Vagina (tissue), 2 donors: Measurements from ENCODE around the gene ELMOD1. TPM values are rescaled to one million over a fixed set of nuclear protein-coding genes. Genes with fewer than 3 reads are reported as not detected.
"Not testable (repeated sequence)": the region's sequence is repeated elsewhere in the genome, so short reads cannot be mapped to it uniquely, and the experiment has no call there.

Experiments used
- DNase-seq, 2 donors: peaks; one replicate each; pipeline ENCODE4 v3.0.0-alpha.2; 2017; ENCODE audit errors: extremely low spot score in 2 of 2
- H3K27ac ChIP-seq: fragments of 200-600 bp; sonication (generic); one replicate; pipeline ENCODE4 v1.5.1; 2019
- H3K27me3 ChIP-seq: fragments of 200-600 bp; sonication (generic); one replicate; pipeline ENCODE4 v1.5.1; 2019
- H3K36me3 ChIP-seq, 2 donors: fragments of 200-600 bp; sonication (generic); one replicate each; pipeline ENCODE4 v1.5.1; 2017 to 2019
- H3K4me1 ChIP-seq: fragments of 200-600 bp; sonication (generic); one replicate; pipeline ENCODE4 v1.5.1; 2019
- H3K4me3 ChIP-seq, 2 donors: fragments of 200-600 bp; sonication (generic); 1 replicate in 1 of 2; 2 replicates in 1 of 2; pipeline ENCODE4 v1.5.1; 2016 to 2019
- H3K9me3 ChIP-seq: fragments of 200-600 bp; sonication (generic); one replicate; pipeline ENCODE4 v1.5.1; 2019
- POLR2A ChIP-seq, 2 donors: fragments of 450-650 bp; IDR thresholded peaks; one replicate each; pipeline ENCODE4 v1.6.1; 2017; ENCODE audit warnings: antibody characterized with exemption in 2 of 2, mild to moderate bottlenecking in 2 of 2, moderate library complexity in 2 of 2
- POLR2AphosphoS5 ChIP-seq, 2 donors: sonication (generic); formaldehyde crosslinking; IDR thresholded peaks; one replicate each; pipeline ENCODE4 v1.9.0; 2017; ENCODE audit warnings: antibody characterized with exemption in 2 of 2, mild to moderate bottlenecking in 2 of 2, low read depth in 1 of 2; ENCODE audit not compliant: insufficient read depth in 1 of 2
- intact Hi-C: fragments of 100-400 bp; cut with DNase I; formaldehyde crosslinking; loops from one replicate; pipeline ENCODE4 v1.15.1; 2023
- total RNA-seq: library from RNA; depleted of rRNA; stranded (reverse); fragments of >200 nt; gene quantifications from one replicate; pipeline ENCODE4 v1.2.3, GENCODE V29; 2016
- TF ChIP-seq, protein P1 (sequence below), 3 experiments: fragments of 450-650 bp in 2 of 3; fragments of 200-600 bp in 1 of 3; sonication (generic) in 1 of 3; IDR thresholded peaks; one replicate each; pipeline ENCODE4 v1.5.1; 2017 to 2019; ENCODE audit warnings: antibody characterized with exemption in 3 of 3, mild to moderate bottlenecking in 2 of 3, moderate library complexity in 2 of 3

The ELMOD1 gene
- total RNA-seq, 1 donor from 2014 or later, result not detected

DNA sequence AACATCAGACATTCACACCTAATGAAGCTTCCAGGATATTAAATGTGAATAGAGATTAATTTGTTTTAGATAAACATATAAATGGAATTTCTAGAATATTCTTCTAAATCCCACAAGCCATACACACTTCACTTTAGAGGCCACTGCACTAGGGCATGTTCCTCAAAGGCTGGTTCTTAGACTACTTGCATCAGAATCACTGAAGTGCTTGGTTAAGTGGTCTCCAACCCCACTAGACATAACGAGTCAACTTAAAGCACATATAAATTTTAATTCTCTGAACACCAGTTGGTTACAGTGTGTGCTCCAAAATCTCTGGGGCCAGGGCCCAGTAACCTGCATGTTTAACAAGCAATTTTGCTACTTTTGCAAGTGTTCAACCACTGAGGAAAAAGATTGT lies 17.5 kb upstream of the ELMOD1 start:
- Histone ChIP-seq H3K27me3 (no peaks in the 10 kb centered on the region), H3K4me3 (no peak overlapping the region), H3K4me1 (no peaks in the 10 kb centered on the region), H3K9me3 (no peaks in the 10 kb centered on the region), H3K27ac (no peak overlapping the region), H3K36me3 (no peaks in the 10 kb centered on the region)
- intact Hi-C loops, result no loop called here
- DNase-seq, result no peak
- TF ChIP-seq POLR2A (IDR thresholded peaks at IDR 0.05) (no peak), POLR2AphosphoS5 (IDR thresholded peaks at IDR 0.05; ENCODE audit: insufficient read depth in 1 of 2, low read depth in 1 of 2) (no peak)
- TF ChIP-seq, protein P1, sequence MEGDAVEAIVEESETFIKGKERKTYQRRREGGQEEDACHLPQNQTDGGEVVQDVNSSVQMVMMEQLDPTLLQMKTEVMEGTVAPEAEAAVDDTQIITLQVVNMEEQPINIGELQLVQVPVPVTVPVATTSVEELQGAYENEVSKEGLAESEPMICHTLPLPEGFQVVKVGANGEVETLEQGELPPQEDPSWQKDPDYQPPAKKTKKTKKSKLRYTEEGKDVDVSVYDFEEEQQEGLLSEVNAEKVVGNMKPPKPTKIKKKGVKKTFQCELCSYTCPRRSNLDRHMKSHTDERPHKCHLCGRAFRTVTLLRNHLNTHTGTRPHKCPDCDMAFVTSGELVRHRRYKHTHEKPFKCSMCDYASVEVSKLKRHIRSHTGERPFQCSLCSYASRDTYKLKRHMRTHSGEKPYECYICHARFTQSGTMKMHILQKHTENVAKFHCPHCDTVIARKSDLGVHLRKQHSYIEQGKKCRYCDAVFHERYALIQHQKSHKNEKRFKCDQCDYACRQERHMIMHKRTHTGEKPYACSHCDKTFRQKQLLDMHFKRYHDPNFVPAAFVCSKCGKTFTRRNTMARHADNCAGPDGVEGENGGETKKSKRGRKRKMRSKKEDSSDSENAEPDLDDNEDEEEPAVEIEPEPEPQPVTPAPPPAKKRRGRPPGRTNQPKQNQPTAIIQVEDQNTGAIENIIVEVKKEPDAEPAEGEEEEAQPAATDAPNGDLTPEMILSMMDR (IDR thresholded peaks at IDR 0.05), result no peak

DNA sequence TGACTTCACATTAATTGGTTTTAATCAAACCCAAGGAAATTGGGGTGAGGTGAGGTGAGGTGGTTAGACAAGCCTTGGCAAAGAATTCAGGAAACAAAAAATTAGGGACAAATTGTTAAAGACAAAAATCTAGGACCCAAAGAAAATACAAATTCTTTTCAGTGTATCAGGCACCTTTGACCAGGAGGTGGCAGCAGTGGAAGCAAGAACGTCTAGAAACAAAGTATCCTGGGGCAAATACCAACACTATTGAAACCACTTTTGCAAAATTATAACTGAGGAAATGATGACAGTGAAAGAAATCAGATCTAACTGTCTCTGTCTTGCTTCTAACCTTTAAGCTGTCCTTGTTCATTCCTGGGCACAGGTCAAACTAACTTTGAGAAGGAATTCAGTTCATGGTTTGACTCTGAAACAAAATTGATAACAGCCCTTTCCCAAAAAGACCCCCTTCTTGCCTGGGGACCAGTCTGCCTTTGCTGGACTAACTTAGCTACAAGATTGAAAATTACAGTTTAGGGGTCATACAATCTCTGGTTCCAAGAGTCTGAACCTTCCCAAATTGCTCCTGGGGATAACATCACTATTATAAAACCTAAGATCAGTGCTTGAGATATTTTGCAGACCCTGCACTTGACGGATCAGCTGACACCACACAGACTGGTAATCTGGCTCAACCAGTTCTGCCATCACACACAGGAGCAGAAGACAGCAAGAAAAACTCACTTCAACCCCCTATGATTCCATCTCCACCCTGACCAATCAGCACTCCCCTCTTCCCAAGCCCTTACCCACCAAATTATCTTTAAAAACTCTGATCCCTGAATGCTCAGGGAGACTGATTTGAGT lies 14.2 kb upstream of the ELMOD1 start:
- H3K27me3 ChIP-seq, H3K4me3 ChIP-seq, H3K36me3 ChIP-seq, H3K4me1 ChIP-seq, intact Hi-C loops, H3K27ac ChIP-seq, H3K9me3 ChIP-seq, DNase-seq: not testable (repeated sequence)
- TF ChIP-seq, protein P1 (IDR thresholded peaks at IDR 0.05), result peak; percentile 32 to 53 (median 42)

DNA sequence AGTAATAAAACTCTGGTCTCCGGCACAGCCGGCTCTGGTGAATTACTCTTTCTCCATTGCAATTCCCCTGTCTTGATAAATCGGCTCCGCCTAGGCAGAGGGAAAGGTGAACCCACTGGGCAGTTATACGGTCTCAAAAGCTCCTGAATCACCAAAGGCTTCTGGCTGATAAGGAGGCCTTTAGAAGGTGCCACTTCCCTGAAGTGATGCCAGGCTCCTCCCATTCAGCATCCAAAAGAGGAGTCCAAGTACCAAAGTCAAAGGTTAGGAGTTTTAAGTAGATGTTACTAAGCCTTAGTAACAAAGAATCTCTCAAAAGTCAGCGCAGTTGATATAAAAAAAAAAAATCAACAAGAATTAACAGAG lies 13.6 kb upstream of the ELMOD1 start:
- no peaks in the 10 kb centered on the region for H3K4me1 ChIP-seq
- H3K4me3 ChIP-seq, result no peak overlapping the region
- TF ChIP-seq, protein P1 (IDR thresholded peaks at IDR 0.05), result no peak
- TF ChIP-seq POLR2AphosphoS5 (IDR thresholded peaks at IDR 0.05; ENCODE audit: insufficient read depth in 1 of 2, low read depth in 1 of 2) (no peak), POLR2A (IDR thresholded peaks at IDR 0.05) (no peak)
- no peak overlapping the region for H3K27ac ChIP-seq
- intact Hi-C loops, result no loop called here
- no peak for DNase-seq
- no peaks in the 10 kb centered on the region for H3K27me3 ChIP-seq
- H3K36me3 ChIP-seq, result no peaks in the 10 kb centered on the region
- no peaks in the 10 kb centered on the region for H3K9me3 ChIP-seq

DNA sequence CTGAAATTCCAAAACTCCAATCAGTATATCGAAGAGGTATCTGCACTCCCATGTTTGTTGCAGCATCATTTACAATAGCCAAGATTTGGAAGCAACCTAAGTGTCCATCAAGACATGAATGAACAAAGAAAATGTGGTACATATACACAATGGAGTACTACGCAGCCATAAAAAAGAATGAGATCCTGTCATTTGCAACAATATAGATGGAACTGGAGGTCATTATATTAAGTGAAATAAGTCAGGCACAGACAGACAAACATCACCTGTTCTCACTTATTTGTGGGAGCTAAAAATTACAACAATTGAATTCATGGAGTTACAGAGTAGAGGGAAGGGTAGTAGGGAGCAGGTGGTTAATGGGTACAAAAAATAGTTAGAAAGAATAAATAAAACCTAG lies 11.8 kb upstream of the ELMOD1 start:
- intact Hi-C loops, H3K27ac ChIP-seq: not testable (repeated sequence)

DNA sequence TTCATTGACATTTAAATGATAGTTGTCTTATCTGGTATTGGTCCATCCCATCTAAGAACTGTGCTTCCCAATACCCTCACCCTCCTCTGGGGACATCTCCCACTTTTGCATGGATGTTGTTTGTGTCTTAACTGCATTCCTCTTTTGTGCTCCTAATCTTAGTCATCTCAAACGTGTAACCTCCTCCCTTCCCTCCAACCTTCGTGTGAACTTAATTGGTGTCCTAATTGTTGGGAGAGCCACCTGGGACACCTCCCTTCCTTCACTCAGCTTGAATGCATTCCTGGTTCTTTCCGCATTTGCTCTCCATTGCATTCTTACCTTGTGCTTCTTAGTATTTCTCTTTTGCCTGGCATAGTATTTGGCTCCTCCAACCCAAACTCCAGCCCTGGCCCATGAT lies 9.8 kb upstream of the ELMOD1 start:
- no peaks in the 10 kb centered on the region for H3K9me3 ChIP-seq
- H3K27ac ChIP-seq, result no peak overlapping the region
- no peak for TF ChIP-seq POLR2AphosphoS5 (IDR thresholded peaks at IDR 0.05; ENCODE audit: insufficient read depth in 1 of 2, low read depth in 1 of 2)
- TF ChIP-seq POLR2A (IDR thresholded peaks at IDR 0.05), result no peak
- TF ChIP-seq, protein P1 (IDR thresholded peaks at IDR 0.05), result no peak
- no peak overlapping the region for H3K4me3 ChIP-seq
- no peaks in the 10 kb centered on the region for H3K4me1 ChIP-seq
- no peaks in the 10 kb centered on the region for H3K36me3 ChIP-seq
- DNase-seq, result no peak
- no peaks in the 10 kb centered on the region for H3K27me3 ChIP-seq
- intact Hi-C loops, result no loop called here

More for the DNA sequence above, 11.8 kb upstream of the ELMOD1 start:
- not testable (repeated sequence) for H3K4me1 ChIP-seq, H3K4me3 ChIP-seq, H3K27me3 ChIP-seq, DNase-seq, H3K36me3 ChIP-seq, H3K9me3 ChIP-seq
